DND-41 (cell line): Measurements from ENCODE around the gene RIN3.

Experiments
- EZH2 ChIP-seq: IDR thresholded peaks from 3 replicates; pipeline ENCODE4 v1.6.1; 2012; ENCODE audit warnings: borderline replicate concordance, low read depth, mild to moderate bottlenecking, moderate library complexity, low read length, inconsistent platforms; ENCODE audit not compliant: severe bottlenecking
- TF ChIP-seq, protein P1 (sequence below): IDR thresholded peaks from 2 replicates; pipeline ENCODE4 v1.5.1; 2012; ENCODE audit warnings: borderline replicate concordance, low read length, moderate library complexity, mild to moderate bottlenecking; ENCODE audit not compliant: poor library complexity, severe bottlenecking; ENCODE audit errors: extremely low read depth

DNA sequence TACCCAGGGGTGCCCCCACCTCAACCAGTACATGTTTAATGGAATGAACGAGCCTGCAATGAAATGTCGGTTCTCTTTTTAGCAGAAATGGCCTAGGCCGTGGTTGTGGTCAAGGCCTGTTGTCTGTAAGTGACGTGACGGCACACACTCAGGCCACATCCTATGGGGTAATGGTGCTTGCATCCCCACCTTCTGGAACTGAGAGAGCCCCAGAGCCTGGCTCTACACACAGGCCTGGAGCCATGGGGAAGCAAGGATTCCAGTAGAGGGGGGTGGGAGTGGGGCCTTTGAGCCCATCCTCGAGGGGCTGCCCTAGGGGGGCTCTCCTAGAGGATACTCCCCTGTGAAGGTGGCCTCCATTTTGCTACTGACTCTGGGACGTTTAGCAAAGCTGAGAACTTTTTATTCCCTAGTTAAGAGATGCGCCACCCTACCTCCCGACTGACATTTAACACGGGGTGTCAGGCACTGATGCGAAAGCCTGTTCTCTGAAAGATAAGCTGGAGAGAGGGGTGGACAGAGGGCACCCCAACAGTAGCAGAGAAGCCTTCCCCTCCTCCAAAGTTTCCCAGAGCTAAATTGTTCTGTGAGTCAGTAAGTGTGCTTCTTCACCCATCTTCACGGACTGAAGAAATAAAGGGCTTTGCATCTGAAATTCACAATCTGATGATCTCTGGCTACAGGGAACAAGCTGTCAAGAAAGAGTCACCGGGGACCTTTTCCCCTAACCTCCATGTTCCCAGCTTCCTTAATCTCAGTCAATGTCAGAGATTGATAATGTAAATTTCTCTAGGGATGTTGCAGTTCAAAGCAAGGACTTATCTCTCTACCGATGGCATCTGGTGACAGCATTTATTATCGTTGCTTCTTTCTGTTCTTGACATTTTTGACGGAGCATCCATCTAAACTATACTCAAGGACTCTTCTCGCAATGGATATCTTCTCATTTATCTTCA is 6.8 kb downstream of the RIN3 start:
- TF ChIP-seq, protein P1, sequence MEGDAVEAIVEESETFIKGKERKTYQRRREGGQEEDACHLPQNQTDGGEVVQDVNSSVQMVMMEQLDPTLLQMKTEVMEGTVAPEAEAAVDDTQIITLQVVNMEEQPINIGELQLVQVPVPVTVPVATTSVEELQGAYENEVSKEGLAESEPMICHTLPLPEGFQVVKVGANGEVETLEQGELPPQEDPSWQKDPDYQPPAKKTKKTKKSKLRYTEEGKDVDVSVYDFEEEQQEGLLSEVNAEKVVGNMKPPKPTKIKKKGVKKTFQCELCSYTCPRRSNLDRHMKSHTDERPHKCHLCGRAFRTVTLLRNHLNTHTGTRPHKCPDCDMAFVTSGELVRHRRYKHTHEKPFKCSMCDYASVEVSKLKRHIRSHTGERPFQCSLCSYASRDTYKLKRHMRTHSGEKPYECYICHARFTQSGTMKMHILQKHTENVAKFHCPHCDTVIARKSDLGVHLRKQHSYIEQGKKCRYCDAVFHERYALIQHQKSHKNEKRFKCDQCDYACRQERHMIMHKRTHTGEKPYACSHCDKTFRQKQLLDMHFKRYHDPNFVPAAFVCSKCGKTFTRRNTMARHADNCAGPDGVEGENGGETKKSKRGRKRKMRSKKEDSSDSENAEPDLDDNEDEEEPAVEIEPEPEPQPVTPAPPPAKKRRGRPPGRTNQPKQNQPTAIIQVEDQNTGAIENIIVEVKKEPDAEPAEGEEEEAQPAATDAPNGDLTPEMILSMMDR: no peak
- TF ChIP-seq EZH2: no peak
